Measurements from ENCODE around the gene TMEM120A. TPM values are rescaled to one million over a fixed set of nuclear protein-coding genes. Genes with fewer than 3 reads are reported as not detected.

Gene TMEM120A
- total RNA-seq, 1 experiment from 2014 or later = 17.9 TPM

- Histone ChIP-seq H3F3A (ENCODE audit: low read length, unreplicated experiment) (no peaks in the 10 kb centered on the region), H3K27me3 (ENCODE audit: low read length) (no peaks in the 10 kb centered on the region), H3K9me2 (replicated peaks; ENCODE audit: low read length) (no peaks in the 10 kb centered on the region), H3K4me3 (ENCODE audit: low read length) (no peak overlapping the region), H3K4me1 (ENCODE audit: insufficient read depth, low read length) (no peaks in the 10 kb centered on the region), H2AFZ (ENCODE audit: low read length) (no peak overlapping the region), H3K36me3 (ENCODE audit: low read depth, low read length) (no peaks in the 10 kb centered on the region), H3K79me2 (ENCODE audit: low read length) (no peaks in the 10 kb centered on the region), H3K9me3 (ENCODE audit: low read length) (no peaks in the 10 kb centered on the region), H3K27ac (ENCODE audit: low read length) (no peak overlapping the region), H4K20me1 (ENCODE audit: low read length) (no peaks in the 10 kb centered on the region), H3K4me2 (ENCODE audit: low read length) (no peak overlapping the region), H3K9ac (ENCODE audit: low read length) (no peak overlapping the region)
- ATAC-seq (no peak), DNase-seq (no peak)
- BruUV-seq (replicated peaks) = no TSS peak
- no peak for TF ChIP-seq EZH2 (IDR thresholded peaks at IDR 0.05; ENCODE audit: low read length, unreplicated experiment)
- CTCF ChIA-PET = no interaction called here
- intact Hi-C loops (cut with micrococcal nuclease) = no loop called here
- POLR2A ChIA-PET (ENCODE audit: unreplicated experiment) = no interaction called here
Measured at GRCh38 chr7:75968561-75969001, 25.8 kb downstream of the TMEM120A start.

GRCh38 chr7:75968012-75968411 lies 26.4 kb downstream of the TMEM120A start:
- Histone ChIP-seq H3K9me2 (replicated peaks; ENCODE audit: low read length) (no peaks in the 10 kb centered on the region), H4K20me1 (ENCODE audit: low read length) (no peaks in the 10 kb centered on the region), H3K9ac (ENCODE audit: low read length) (no peak overlapping the region), H3K36me3 (ENCODE audit: low read depth, low read length) (no peaks in the 10 kb centered on the region), H3K27me3 (ENCODE audit: low read length) (no peaks in the 10 kb centered on the region), H3K4me3 (ENCODE audit: low read length) (no peak overlapping the region), H3K27ac (ENCODE audit: low read length) (no peak overlapping the region), H3K79me2 (ENCODE audit: low read length) (no peaks in the 10 kb centered on the region), H3K9me3 (ENCODE audit: low read length) (no peaks in the 10 kb centered on the region), H3F3A (ENCODE audit: low read length, unreplicated experiment) (no peaks in the 10 kb centered on the region), H3K4me2 (ENCODE audit: low read length) (no peak overlapping the region), H3K4me1 (ENCODE audit: insufficient read depth, low read length) (no peaks in the 10 kb centered on the region), H2AFZ (ENCODE audit: low read length) (no peak overlapping the region)
- BruUV-seq (replicated peaks) = no TSS peak
- TF ChIP-seq EZH2 (IDR thresholded peaks at IDR 0.05; ENCODE audit: low read length, unreplicated experiment) (no peak), CTCF (conservative IDR thresholded peaks at IDR 0.05; ENCODE audit: low read depth, low read length) (no peak), EZH2phosphoT487 (IDR thresholded peaks at IDR 0.05; ENCODE audit: borderline replicate concordance, low read length) (no peak)
- POLR2A ChIA-PET (ENCODE audit: unreplicated experiment) = no interaction called here
- ATAC-seq (no peak), DNase-seq (no peak)
- CTCF ChIA-PET = no interaction called here
- intact Hi-C loops (cut with micrococcal nuclease) = no loop called here

- TF ChIP-seq CTCF (conservative IDR thresholded peaks at IDR 0.05; ENCODE audit: low read depth, low read length) (no peak), EZH2 (IDR thresholded peaks at IDR 0.05; ENCODE audit: low read length, unreplicated experiment) (no peak), EZH2phosphoT487 (IDR thresholded peaks at IDR 0.05; ENCODE audit: borderline replicate concordance, low read length) (no peak)
- ATAC-seq (no peak), DNase-seq (no peak)
- no peak overlapping the region for H3K9ac ChIP-seq (ENCODE audit: low read length)
- no peak overlapping the region for H3K27ac ChIP-seq (ENCODE audit: low read length)
- H3K9me2 ChIP-seq (replicated peaks; ENCODE audit: low read length) = no peaks in the 10 kb centered on the region
- no peak overlapping the region for H3K4me3 ChIP-seq (ENCODE audit: low read length)
- H3K4me1 ChIP-seq (ENCODE audit: insufficient read depth, low read length) = no peaks in the 10 kb centered on the region
- no peaks in the 10 kb centered on the region for H3K79me2 ChIP-seq (ENCODE audit: low read length)
- intact Hi-C loops (cut with micrococcal nuclease) = no loop called here
- no peaks in the 10 kb centered on the region for H3K9me3 ChIP-seq (ENCODE audit: low read length)
- no peak overlapping the region for H3K4me2 ChIP-seq (ENCODE audit: low read length)
- no peaks in the 10 kb centered on the region for H4K20me1 ChIP-seq (ENCODE audit: low read length)
- H2AFZ ChIP-seq (ENCODE audit: low read length) = no peak overlapping the region
- no peaks in the 10 kb centered on the region for H3F3A ChIP-seq (ENCODE audit: low read length, unreplicated experiment)
- no peaks in the 10 kb centered on the region for H3K27me3 ChIP-seq (ENCODE audit: low read length)
- ChIA-PET POLR2A (ENCODE audit: unreplicated experiment) (no interaction called here), CTCF (interaction anchor here (0.6 kb wide), 1 partner anchor 48 kb away, joined by 3 read pairs; no protein-coding TSS in a partner anchor)
- H3K36me3 ChIP-seq (ENCODE audit: low read depth, low read length) = no peaks in the 10 kb centered on the region
- BruUV-seq (replicated peaks) = no TSS peak
Measured at GRCh38 chr7:75967487-75967997, 26.9 kb downstream of the TMEM120A start.

All from PC-3 (cell line).